Fibroblast of lung (primary cell): ENCODE measurements around the gene EFCAB5. TPM values are rescaled to one million over a fixed set of nuclear protein-coding genes. Genes with fewer than 3 reads are reported as not detected.
A peak's percentile ranks its signal among the peaks of the same experiment; 100 is the strongest.

Source experiments
- DNase-seq, 2 donors: peaks; one replicate each; pipeline versions ENCODE4 v3.0.0 to v3.0.0-alpha.2; 2010; ENCODE audit warnings: low read depth in 2 of 2
- H2AFZ ChIP-seq: 2 replicates; pipeline ENCODE4 v1.5.1; 2012; ENCODE audit warnings: low read length, control low read depth, inconsistent platforms
- H3K27ac ChIP-seq: 2 replicates; pipeline ENCODE4 v1.5.1; 2011; ENCODE audit warnings: low read length, control low read depth; ENCODE audit not compliant: insufficient read depth
- H3K27me3 ChIP-seq: 2 replicates; pipeline ENCODE4 v1.5.1; 2011; ENCODE audit warnings: mild to moderate bottlenecking, low read length; ENCODE audit not compliant: control insufficient read depth, insufficient read depth
- H3K36me3 ChIP-seq: 2 replicates; pipeline ENCODE4 v1.5.1; 2011; ENCODE audit warnings: low read length; ENCODE audit not compliant: control insufficient read depth, insufficient read depth
- H3K4me1 ChIP-seq: 2 replicates; pipeline ENCODE4 v1.5.1; 2011; ENCODE audit warnings: low read length; ENCODE audit not compliant: control insufficient read depth, insufficient read depth; ENCODE audit errors: extremely low read depth
- H3K4me2 ChIP-seq: 2 replicates; pipeline ENCODE4 v1.5.1; 2011; ENCODE audit warnings: low read length, control low read depth; ENCODE audit not compliant: insufficient read depth; ENCODE audit errors: extremely low read depth
- H3K4me3 ChIP-seq, 4 experiments: fragments of 200-600 bp in 1 of 4; sonication (generic) in 1 of 4; replicated peaks in 1 of 4; 2 replicates each; pipeline ENCODE4 v1.5.1; 2011 to 2016; ENCODE audit warnings: low read length in 4 of 4, low read depth in 3 of 4, mild to moderate bottlenecking in 3 of 4, control low read depth in 2 of 4, inconsistent platforms in 1 of 4, mixed read lengths in 1 of 4; ENCODE audit not compliant: insufficient read depth in 1 of 4; ENCODE audit errors: control extremely low read depth in 1 of 4
- H3K79me2 ChIP-seq: 2 replicates; pipeline ENCODE4 v1.5.1; 2012; ENCODE audit warnings: mild to moderate bottlenecking, low read length, inconsistent platforms; ENCODE audit not compliant: control insufficient read depth, insufficient read depth
- H3K9ac ChIP-seq: 2 replicates; pipeline ENCODE4 v1.5.1; 2011; ENCODE audit warnings: mild to moderate bottlenecking, low read length, control low read depth; ENCODE audit not compliant: insufficient read depth
- H3K9me3 ChIP-seq: 2 replicates; pipeline ENCODE4 v1.5.1; 2012; ENCODE audit warnings: low read depth, low read length; ENCODE audit not compliant: control insufficient read depth, insufficient read depth
- H4K20me1 ChIP-seq: 2 replicates; pipeline ENCODE4 v1.5.1; 2011; ENCODE audit warnings: low read length; ENCODE audit not compliant: control insufficient read depth, insufficient read depth; ENCODE audit errors: extremely low read depth
- EZH2 ChIP-seq: IDR thresholded peaks from 2 replicates; pipeline ENCODE4 v1.5.1; 2012; ENCODE audit warnings: low read length, control low read depth, mild to moderate bottlenecking; ENCODE audit errors: missing control alignments
- polyA plus RNA-seq, 2 donors: library from polyadenylated mRNA; depleted of rRNA in 1 of 2; stranded (reverse) in 1 of 2; unstranded in 1 of 2; fragments of >200 nt; gene quantifications; 2 replicates each; pipeline ENCODE4 v1.2.1, GENCODE V29; 2011 to 2012; ENCODE audit warnings: missing spikeins in 1 of 2
- total RNA-seq: library from RNA; depleted of rRNA; stranded (reverse); fragments of >200 nt; gene quantifications from 2 replicates; pipeline ENCODE4 v1.2.1, GENCODE V29; 2014
- TF ChIP-seq, protein P1 (sequence below), 2 donors: IDR thresholded peaks in 1 of 2; conservative IDR thresholded peaks in 1 of 2; 1 replicate in 1 of 2; 2 replicates in 1 of 2; pipeline ENCODE4 v1.5.1; 2011 to 2012; ENCODE audit warnings: low read length in 2 of 2, control low read depth in 1 of 2, inconsistent platforms in 1 of 2, low read depth in 1 of 2, mild to moderate bottlenecking in 1 of 2

Gene EFCAB5
- total and polyA plus RNA-seq, 2 donors (not counting 1 experiment from before 2014, with no cell fraction given): 0.14 to 0.66 TPM

DNA sequence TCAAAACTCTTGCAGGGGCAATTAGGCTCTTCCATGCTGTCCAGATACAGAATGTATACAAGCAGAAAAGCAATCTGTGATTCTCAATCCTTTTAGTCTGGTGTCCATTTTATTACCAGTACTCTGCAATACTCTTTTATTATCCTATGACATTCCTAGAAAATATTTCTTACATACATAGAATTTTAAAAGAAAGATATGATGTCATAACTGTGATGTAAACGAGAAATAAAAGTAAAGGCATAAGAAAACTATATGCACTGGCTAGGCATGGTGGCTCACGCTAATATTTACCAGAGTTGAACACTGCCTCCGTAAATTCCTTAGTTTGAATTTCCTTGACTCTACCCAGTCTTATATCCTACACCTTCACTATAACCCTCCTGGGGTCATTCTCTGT lies 55.0 kb downstream of the EFCAB5 start:
- Histone ChIP-seq H3K9me3 (no peaks in the 10 kb centered on the region), H3K9ac (no peak overlapping the region), H3K36me3 (no peaks in the 10 kb centered on the region), H3K4me2 (no peak overlapping the region), H2AFZ (no peak overlapping the region), H3K27me3 (no peaks in the 10 kb centered on the region), H4K20me1 (no peaks in the 10 kb centered on the region), H3K4me1 (no peaks in the 10 kb centered on the region), H3K4me3 (no peak overlapping the region), H3K79me2 (no peaks in the 10 kb centered on the region), H3K27ac (no peak overlapping the region)
- no peak for DNase-seq
- TF ChIP-seq EZH2: no peak
- TF ChIP-seq, protein P1, sequence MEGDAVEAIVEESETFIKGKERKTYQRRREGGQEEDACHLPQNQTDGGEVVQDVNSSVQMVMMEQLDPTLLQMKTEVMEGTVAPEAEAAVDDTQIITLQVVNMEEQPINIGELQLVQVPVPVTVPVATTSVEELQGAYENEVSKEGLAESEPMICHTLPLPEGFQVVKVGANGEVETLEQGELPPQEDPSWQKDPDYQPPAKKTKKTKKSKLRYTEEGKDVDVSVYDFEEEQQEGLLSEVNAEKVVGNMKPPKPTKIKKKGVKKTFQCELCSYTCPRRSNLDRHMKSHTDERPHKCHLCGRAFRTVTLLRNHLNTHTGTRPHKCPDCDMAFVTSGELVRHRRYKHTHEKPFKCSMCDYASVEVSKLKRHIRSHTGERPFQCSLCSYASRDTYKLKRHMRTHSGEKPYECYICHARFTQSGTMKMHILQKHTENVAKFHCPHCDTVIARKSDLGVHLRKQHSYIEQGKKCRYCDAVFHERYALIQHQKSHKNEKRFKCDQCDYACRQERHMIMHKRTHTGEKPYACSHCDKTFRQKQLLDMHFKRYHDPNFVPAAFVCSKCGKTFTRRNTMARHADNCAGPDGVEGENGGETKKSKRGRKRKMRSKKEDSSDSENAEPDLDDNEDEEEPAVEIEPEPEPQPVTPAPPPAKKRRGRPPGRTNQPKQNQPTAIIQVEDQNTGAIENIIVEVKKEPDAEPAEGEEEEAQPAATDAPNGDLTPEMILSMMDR (conservative IDR thresholded peaks at IDR 0.05 in 1 of 2, IDR thresholded peaks at IDR 0.05 in 1 of 2; ENCODE audit: low read depth in 1 of 2, low read length in 2 of 2): no peak

DNA sequence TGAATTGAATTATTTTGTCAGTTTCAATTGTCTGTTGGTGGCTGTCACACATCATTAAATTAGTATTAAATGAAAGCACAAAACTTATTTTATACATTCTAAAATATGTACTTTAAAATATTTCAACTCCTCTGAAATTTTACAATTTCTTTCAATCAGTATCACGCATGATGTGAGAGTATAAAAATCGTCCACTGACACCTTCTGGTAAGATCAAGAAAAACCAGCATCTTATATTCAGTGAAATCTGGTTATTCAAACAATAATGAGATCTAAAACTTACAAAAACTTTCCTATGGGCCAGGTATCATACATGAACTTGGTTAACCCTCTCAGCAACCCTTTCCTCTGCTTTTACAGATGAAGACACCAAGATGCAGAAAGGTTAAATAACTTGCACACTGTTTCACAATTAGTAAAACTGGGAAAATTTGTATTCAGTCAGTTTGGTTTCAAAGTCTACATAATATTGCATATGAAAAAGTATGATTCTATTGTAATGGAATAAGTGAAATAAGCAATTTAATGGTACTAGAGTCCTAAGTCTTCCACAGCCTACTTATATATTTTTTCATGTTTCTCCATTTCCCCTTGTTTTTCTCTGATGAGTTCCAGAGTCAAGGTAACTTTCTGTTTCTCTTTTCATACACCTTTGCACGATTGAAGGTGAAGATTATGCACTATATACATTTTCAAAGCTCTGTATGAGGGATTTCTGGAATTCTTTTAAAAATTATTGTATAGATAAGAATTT lies 58.7 kb downstream of the EFCAB5 start:
- no peaks in the 10 kb centered on the region for H3K79me2 ChIP-seq
- no peaks in the 10 kb centered on the region for H3K9me3 ChIP-seq
- no peak overlapping the region for H3K4me3 ChIP-seq
- H3K27me3 ChIP-seq: no peaks in the 10 kb centered on the region
- H2AFZ ChIP-seq: no peak overlapping the region
- H3K4me2 ChIP-seq: no peak overlapping the region
- no peak overlapping the region for H3K9ac ChIP-seq
- H3K4me1 ChIP-seq: no peaks in the 10 kb centered on the region
- H3K36me3 ChIP-seq: no peaks in the 10 kb centered on the region
- H3K27ac ChIP-seq: no peak overlapping the region
- DNase-seq: peak in 1 of 2 donors; percentile 20
- TF ChIP-seq, protein P1 (conservative IDR thresholded peaks at IDR 0.05 in 1 of 2, IDR thresholded peaks at IDR 0.05 in 1 of 2; ENCODE audit: low read depth in 1 of 2, low read length in 2 of 2): peak in 1 of 2 donors; percentile 9
- no peak for TF ChIP-seq EZH2
- no peaks in the 10 kb centered on the region for H4K20me1 ChIP-seq

DNA sequence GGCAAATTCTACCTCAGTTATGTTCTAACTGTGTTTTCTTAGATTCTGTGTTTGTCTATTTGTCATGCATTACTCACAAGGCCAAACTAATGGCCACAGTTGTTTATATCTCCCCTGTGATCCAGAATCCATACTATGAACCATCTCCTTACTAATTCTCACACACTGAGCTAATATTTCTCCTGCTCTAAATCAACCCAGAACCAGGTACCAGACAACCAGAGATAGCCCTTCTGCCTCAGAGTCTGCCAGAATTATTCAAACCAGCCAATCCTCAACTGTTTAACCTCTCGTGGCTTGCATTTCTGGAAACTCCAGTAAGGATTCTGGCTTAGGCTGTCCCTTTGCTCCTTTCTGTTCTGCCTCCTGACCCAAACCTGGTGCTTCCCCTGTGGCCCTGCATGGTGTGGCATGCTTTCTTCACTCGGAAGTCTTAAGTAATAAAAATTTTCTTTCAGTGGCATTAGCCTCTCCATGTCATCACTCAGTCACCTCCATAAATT lies 59.4 kb downstream of the EFCAB5 start:
- H3K9ac ChIP-seq: no peak overlapping the region
- H3K9me3 ChIP-seq: no peaks in the 10 kb centered on the region
- peak in 1 of 2 donors; percentile 2 for DNase-seq
- no peaks in the 10 kb centered on the region for H3K79me2 ChIP-seq
- H3K4me2 ChIP-seq: no peak overlapping the region
- no peaks in the 10 kb centered on the region for H3K27me3 ChIP-seq
- no peak overlapping the region for H3K4me3 ChIP-seq
- no peak for TF ChIP-seq EZH2
- TF ChIP-seq, protein P1 (conservative IDR thresholded peaks at IDR 0.05 in 1 of 2, IDR thresholded peaks at IDR 0.05 in 1 of 2; ENCODE audit: low read depth in 1 of 2, low read length in 2 of 2): no peak
- no peak overlapping the region for H2AFZ ChIP-seq
- no peaks in the 10 kb centered on the region for H3K4me1 ChIP-seq
- no peaks in the 10 kb centered on the region for H4K20me1 ChIP-seq
- no peak overlapping the region for H3K27ac ChIP-seq
- H3K36me3 ChIP-seq: no peaks in the 10 kb centered on the region
